Activated T-cell treated with anti-CD3 and anti-CD28 coated beads for 24 hours (primary cell): Measurements from ENCODE around the gene ACMSD.
"Not testable (repeated sequence)": the region's sequence is repeated elsewhere in the genome, so short reads cannot be mapped to it uniquely, and the experiment has no call there.

Experiments
- DNase-seq: peaks from one replicate; pipeline ENCODE4 v3.0.0-alpha.2; 2020; ENCODE audit warnings: low read depth

Gene ACMSD

GRCh38 chr2:134907441-134908116, 69.2 kb downstream of the ACMSD start:
- not testable (repeated sequence) for DNase-seq

- DNase-seq: no peak
These were observed 72.5 kb downstream of the ACMSD start for GRCh38 chr2:134910763-134911399.

DNA sequence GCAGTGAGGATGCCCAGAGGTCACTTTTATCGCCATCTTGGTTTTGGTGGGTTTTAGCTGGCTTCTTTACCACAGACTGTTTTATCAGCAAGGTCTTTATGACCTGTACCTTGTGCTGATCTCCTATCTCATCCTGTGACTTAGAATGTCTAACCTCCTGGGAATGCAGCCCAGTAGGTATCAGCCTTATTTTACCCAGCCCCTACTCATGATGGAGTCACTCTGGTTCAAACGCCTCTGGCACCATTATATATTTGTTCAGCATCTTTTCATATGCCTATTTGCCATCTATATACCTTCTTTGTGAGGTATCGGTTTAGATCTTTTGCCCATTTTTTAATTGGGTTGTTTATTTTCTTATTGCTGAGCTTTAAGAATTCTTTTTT, 73.0 kb downstream of the ACMSD start:
- DNase-seq: no peak

DNA sequence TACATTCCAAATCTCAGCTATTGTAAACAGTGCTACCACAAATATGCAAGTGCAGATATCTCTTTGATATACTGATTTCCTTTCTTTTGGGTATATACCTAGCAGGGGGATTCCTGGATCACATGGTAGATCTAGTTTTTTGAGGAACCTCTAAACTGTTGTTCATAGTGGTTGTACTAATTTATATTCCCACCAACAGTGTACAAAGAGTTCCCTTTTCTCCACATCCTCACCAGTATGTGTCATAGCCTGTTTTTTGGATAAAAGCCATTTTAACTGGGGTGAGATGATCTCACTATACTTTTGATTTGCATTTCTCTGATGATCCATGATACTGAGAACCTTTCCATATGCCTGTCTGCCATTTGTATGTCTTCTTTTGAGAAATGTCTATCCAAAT, 73.9 kb downstream of the ACMSD start:
- no peak for DNase-seq

- peak; percentile 13 for DNase-seq
These were observed 79.0 kb downstream of the ACMSD start for GRCh38 chr2:134917360-134917865.

- DNase-seq: peak; percentile 85
These were observed 79.6 kb downstream of the ACMSD start for GRCh38 chr2:134917888-134918525.

DNA sequence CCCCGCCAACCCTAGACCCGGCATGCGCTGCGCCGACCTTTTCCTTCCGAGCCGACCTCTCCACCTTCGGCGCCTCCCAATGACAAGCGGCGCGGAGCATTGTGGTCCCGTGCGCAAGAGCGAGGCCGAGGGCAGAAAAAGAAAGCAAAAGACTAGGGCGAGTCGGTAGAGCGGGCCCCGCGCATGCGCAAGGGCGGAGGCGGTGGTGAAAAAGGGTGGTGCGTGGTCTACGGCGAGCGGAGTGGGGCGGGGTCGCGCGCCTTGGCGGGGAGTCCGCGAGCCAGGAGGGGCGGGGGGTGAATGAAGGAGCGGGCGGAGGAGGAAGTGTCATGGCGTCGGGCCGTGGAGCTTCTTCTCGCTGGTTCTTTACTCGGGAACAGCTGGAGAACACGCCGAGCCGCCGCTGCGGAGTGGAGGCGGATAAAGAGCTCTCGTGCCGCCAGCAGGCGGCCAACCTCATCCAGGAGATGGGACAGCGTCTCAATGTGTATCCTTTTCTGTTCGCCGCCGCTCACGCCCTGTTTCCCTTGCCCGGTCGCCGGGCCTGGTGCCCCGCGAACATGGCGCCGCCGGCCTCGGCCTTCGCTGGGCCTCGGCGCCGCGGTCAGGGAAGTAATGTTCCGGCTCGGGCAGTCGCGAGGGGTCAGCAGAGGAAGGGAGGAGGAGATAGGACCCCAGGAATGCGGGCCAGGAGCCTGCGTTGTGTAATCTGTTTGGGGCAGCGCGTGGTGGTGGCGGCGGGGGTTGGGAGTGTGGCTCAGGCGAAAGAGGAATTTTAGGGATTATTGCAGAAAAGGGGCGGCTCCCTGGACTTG, 80.3 kb downstream of the ACMSD start, which contains the start of gene CCNT2:
CCNT2 (plus strand) TSS at position 297 of the 815 bp plus-strand sequence; CDS start at position 330, 33 bp downstream.
- DNase-seq: peak; percentile 100

GRCh38 chr2:134919341-134920210, 81.2 kb downstream of the ACMSD start:
- DNase-seq: peak; percentile 32

GRCh38 chr2:134924912-134925311, 86.5 kb downstream of the ACMSD start:
- no peak for DNase-seq

DNA sequence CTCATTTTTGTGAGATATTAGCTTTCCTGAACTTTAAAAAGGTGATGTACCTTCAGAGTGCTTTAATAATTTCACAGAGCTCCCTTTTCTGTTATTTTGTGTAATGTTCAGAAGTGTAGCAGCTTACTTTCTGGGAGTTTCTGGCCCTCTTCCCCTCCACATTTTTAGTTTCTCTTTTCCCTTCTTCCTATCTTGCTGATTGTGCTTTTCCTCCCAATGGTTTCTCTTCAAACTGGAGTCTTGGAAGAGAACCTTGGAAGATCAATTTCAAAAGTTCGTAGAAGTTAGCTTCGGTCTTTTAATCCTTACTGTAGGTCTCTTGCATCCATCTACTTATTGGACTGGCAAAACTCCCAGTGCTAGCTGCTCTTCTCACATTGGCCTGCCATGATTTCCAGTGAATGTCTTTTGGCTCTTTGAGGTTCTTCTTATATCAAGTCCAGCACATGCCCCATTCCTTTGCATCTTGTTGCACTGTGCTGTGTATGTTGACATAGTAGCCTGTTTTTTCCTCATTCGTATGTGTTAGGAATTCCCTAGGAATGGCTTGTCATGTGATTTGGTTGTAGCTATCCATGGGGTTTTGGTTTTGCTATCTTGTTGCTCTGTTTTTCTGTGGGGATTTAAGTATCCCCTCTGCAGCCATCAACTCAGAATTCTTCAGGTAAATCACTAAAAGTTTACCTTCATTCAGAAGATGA, 88.0 kb downstream of the ACMSD start:
- DNase-seq: no peak

DNA sequence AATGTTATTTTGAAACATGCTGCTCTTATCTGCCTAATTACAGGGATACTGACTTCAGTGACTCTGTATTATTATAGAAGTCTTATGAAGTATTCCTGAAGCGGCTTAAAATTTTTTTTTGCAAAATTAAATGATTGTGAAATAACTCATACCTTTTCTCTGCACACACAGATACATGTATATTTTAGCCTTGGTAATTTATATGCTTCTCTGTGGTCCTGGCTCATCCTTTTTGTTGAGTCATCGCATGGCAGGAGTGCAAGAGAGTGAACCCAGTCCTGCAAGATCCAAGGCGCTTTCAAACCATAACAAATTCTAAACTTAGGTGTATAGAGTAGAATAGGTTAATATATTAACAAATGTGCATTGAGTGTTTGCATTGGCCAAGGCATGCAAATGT, 88.8 kb downstream of the ACMSD start:
- DNase-seq: no peak

DNA sequence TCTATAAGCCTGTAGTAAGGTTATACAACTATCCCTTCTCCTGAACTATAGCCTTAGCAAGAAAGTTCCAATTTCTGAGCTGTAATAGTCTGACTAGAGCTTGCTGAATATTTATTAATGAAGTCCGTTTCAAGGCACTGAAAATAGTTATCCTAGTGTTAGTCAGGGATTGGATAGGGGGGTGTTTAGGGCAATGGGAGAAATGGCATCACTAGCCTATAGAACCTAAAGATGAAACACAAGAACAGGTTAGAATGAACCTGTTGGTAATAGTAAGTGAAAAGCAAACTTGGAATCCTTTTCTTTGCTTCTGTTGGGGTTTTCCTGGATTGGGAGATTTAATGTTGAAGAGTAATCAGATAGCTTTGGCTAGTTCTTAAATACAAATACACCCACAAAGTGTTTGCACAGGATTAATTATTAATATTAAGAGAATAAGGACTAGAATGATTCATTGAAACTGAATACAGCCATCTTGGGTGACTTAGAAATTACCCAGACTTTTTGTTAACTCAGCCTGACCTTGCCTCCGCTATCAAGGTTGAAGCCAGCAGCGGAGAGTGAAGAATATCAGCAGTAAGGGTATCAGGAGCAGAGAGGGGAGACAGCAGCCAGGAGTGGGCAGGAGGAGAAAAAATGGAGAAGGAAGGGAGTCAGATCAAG, 94.6 kb downstream of the ACMSD start:
- DNase-seq: no peak

DNA sequence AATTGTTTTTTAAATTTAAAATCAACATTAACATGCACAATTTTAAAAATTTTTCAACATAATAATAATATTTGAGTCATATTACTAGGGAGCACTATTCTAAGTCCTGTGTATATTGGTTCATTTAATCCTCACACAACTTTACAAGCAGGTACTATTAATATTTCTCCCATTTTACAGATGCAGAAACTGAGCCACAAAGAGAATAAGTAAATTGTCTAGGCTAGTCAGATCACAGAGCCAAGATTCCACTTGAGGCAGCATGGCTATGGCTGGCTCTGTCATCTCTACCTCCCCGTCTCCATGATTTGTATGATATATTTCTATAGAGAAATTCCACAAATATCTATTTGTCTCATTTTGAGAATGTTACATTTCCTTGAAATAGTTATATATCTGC, 95.3 kb downstream of the ACMSD start:
- DNase-seq: no peak

DNA sequence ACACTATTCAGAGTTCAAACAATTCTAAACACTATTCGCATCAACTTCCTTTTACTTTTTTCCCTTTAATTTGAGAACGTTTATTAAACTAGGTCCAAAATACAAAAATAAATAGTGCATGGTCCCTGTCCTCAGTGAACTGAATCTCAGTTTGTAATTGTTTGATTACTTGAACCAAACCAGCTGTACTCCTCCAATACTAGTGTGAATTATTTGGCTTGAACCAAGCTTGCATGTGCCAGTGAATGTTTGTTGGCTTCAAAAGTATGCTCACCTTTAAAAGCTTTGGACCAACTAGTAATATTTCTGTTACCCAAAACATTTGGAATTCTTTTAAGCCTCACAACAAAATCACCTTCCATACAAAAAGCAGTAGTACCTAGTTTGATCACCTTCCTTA, 95.7 kb downstream of the ACMSD start:
- no peak for DNase-seq

GRCh38 chr2:134934641-134935040, 96.2 kb downstream of the ACMSD start:
- DNase-seq: no peak

- no peak for DNase-seq
These were observed 98.3 kb downstream of the ACMSD start for GRCh38 chr2:134936691-134937090.

GRCh38 chr2:134943540-134943939, 105.1 kb downstream of the ACMSD start:
- DNase-seq: no peak

DNA sequence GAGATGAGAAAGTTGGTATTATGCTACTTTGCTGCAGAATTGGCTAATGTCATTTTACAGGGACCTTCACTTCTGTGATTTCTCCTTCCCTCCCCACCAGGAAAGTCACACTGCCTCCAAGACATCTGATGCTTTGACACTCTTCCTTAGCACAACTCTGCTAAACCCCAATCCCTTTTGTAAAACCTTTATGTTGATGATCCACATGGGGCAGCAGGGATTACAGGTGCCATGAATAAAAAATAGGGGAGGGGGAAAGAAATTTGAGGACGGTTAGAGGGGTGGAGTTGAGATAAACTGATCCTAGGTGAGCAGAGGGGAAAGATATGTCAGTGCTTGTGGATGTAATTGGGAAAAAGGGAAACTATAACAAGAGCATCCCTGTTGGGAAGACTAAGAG, 106.6 kb downstream of the ACMSD start:
- no peak for DNase-seq

GRCh38 chr2:134946073-134946472, 107.7 kb downstream of the ACMSD start:
- DNase-seq: no peak
